Suprapubic skin (tissue), 4 donors: ENCODE measurements around the gene IVL. TPM values are rescaled to one million over a fixed set of nuclear protein-coding genes. Genes with fewer than 3 reads are reported as not detected.

Experiments used
- DNase-seq, 2 donors: peaks; one replicate each; pipeline ENCODE4 v3.0.0-alpha.2; 2019; ENCODE audit warnings: low spot score in 2 of 2
- H3K27ac ChIP-seq: fragments of 200-600 bp; sonication (generic); one replicate; pipeline ENCODE4 v1.5.1; 2019
- H3K27me3 ChIP-seq: fragments of 200-600 bp; sonication (generic); one replicate; pipeline ENCODE4 v1.5.1; 2019
- H3K36me3 ChIP-seq: fragments of 200-600 bp; sonication (generic); one replicate; pipeline ENCODE4 v1.5.1; 2019
- H3K4me1 ChIP-seq: fragments of 200-600 bp; sonication (generic); one replicate; pipeline ENCODE4 v1.5.1; 2019
- H3K4me3 ChIP-seq: fragments of 200-600 bp; sonication (generic); one replicate; pipeline ENCODE4 v1.5.1; 2019; ENCODE audit warnings: mild to moderate bottlenecking
- H3K9me3 ChIP-seq: fragments of 200-600 bp; sonication (generic); one replicate; pipeline ENCODE4 v1.5.1; 2019
- EP300 ChIP-seq: sonication (generic); formaldehyde crosslinking; IDR thresholded peaks from one replicate; pipeline ENCODE4 v1.6.1; 2017; ENCODE audit warnings: antibody characterized with exemption
- POLR2A ChIP-seq, 2 donors: fragments of 450-650 bp; IDR thresholded peaks; one replicate each; pipeline ENCODE4 v1.6.1; 2017; ENCODE audit warnings: antibody characterized with exemption in 2 of 2, mild to moderate bottlenecking in 2 of 2, moderate library complexity in 2 of 2
- POLR2AphosphoS5 ChIP-seq, 3 donors: sonication (generic); formaldehyde crosslinking; IDR thresholded peaks; one replicate each; pipeline ENCODE4 v1.6.1; 2017; ENCODE audit warnings: antibody characterized with exemption in 3 of 3
- WGBS: methylation state at CpG from one replicate; pipeline ENCODE4 v1.1.5; 2018; 5-methylcytosine and 5-hydroxymethylcytosine counted together
- total RNA-seq, 4 donors: library from RNA; depleted of rRNA; stranded (reverse); fragments of >200 nt; gene quantifications; one replicate each; pipeline ENCODE4 v1.1.0, GENCODE V29; 2016
- TF ChIP-seq, protein P1 (sequence below), 2 donors: fragments of 200-600 bp in 1 of 2; fragments of 450-650 bp in 1 of 2; sonication (generic) in 1 of 2; IDR thresholded peaks; one replicate each; pipeline ENCODE4 v1.5.1; 2016 to 2019; ENCODE audit warnings: antibody characterized with exemption in 2 of 2, mild to moderate bottlenecking in 1 of 2, moderate library complexity in 1 of 2

IVL gene
- total RNA-seq, 4 donors from 2014 or later, result 50.2 to 213 (median 138) TPM

DNA sequence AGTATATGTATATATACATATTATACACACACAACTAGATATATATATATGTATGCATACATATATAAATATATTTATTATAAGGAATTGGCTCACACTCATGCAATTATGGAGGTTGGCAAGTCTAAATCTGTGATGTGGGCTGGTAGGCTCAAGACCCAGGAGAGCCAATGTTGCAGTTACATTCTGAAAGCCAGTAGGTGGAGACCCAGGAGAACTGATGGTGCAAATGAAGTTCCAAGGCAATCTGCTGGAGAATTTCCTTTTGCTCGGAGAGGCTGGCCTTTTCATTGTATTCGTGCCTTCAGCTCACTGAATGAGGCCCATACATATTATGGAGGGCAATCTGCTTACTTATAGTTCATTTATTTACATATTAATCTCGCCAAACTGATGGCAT is 9.4 kb downstream of the IVL start:
- H3K27me3 ChIP-seq, result no peaks in the 10 kb centered on the region
- no peaks in the 10 kb centered on the region for H3K9me3 ChIP-seq
- no peak for DNase-seq
- H3K27ac ChIP-seq, result no peak overlapping the region
- H3K36me3 ChIP-seq, result no peaks in the 10 kb centered on the region
- H3K4me1 ChIP-seq, result no peaks in the 10 kb centered on the region
- 25% methylated on average over 3 of the region's 3 CpGs for WGBS
- TF ChIP-seq EP300 (no peak), POLR2AphosphoS5 (IDR thresholded peaks at IDR 0.05) (no peak)
- H3K4me3 ChIP-seq, result no peak overlapping the region

DNA sequence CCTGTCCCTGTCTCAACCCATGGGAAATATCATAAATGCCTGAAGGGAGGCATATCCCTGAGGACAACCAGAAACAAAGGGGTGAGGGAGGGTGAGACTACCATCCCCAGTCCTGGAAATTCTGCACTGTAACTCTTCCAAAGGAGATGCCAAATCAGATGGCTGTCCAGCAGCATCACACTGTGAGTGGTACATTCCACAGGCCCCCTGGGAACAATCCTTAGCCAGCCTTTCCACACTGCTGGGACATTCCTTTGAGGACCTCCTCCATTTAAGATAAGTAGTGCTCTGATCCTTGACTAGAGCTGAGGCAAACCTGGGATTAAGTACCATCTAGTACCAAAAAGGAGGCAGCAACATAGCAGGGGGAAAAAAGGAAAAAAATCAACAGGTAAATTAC is 10.7 kb downstream of the IVL start:
- DNase-seq, result no peak
- H3K36me3 ChIP-seq, result no peaks in the 10 kb centered on the region
- no peak overlapping the region for H3K4me3 ChIP-seq
- TF ChIP-seq EP300 (no peak), POLR2AphosphoS5 (IDR thresholded peaks at IDR 0.05) (no peak), POLR2A (IDR thresholded peaks at IDR 0.05) (no peak)
- TF ChIP-seq, protein P1, sequence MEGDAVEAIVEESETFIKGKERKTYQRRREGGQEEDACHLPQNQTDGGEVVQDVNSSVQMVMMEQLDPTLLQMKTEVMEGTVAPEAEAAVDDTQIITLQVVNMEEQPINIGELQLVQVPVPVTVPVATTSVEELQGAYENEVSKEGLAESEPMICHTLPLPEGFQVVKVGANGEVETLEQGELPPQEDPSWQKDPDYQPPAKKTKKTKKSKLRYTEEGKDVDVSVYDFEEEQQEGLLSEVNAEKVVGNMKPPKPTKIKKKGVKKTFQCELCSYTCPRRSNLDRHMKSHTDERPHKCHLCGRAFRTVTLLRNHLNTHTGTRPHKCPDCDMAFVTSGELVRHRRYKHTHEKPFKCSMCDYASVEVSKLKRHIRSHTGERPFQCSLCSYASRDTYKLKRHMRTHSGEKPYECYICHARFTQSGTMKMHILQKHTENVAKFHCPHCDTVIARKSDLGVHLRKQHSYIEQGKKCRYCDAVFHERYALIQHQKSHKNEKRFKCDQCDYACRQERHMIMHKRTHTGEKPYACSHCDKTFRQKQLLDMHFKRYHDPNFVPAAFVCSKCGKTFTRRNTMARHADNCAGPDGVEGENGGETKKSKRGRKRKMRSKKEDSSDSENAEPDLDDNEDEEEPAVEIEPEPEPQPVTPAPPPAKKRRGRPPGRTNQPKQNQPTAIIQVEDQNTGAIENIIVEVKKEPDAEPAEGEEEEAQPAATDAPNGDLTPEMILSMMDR (IDR thresholded peaks at IDR 0.05), result no peak
- H3K4me1 ChIP-seq, result no peaks in the 10 kb centered on the region
- no peak overlapping the region for H3K27ac ChIP-seq
- no peaks in the 10 kb centered on the region for H3K9me3 ChIP-seq
- H3K27me3 ChIP-seq, result no peaks in the 10 kb centered on the region

DNA sequence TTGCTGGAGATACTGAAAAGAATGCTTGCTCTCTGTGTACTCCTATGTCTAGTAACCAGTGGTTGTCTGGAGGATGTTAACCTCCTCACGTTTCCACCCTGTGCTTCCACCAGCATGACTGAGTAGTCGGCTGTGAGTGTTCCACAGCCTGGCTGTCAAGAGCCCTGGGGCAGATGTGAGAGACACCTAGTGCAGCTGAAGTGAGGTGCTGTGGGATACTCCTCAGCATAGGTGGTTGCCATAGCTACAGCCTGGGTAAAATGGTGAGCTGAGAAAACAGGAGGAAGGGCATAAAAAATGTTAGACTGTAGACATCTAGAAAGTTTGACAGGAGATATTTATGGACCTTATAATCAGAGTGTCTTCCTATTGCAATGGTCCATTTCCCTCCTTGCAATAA is 15.8 kb downstream of the IVL start:
- no peak for DNase-seq
- H3K36me3 ChIP-seq, result no peaks in the 10 kb centered on the region
- TF ChIP-seq POLR2AphosphoS5 (IDR thresholded peaks at IDR 0.05) (no peak), POLR2A (IDR thresholded peaks at IDR 0.05) (no peak), EP300 (no peak)
- TF ChIP-seq, protein P1 (IDR thresholded peaks at IDR 0.05), result no peak
- no peaks in the 10 kb centered on the region for H3K27me3 ChIP-seq
- no peaks in the 10 kb centered on the region for H3K4me1 ChIP-seq
- no peak overlapping the region for H3K27ac ChIP-seq
- no peak overlapping the region for H3K4me3 ChIP-seq
- 29% methylated on average over 2 of the region's 2 CpGs for WGBS
- H3K9me3 ChIP-seq, result no peaks in the 10 kb centered on the region

DNA sequence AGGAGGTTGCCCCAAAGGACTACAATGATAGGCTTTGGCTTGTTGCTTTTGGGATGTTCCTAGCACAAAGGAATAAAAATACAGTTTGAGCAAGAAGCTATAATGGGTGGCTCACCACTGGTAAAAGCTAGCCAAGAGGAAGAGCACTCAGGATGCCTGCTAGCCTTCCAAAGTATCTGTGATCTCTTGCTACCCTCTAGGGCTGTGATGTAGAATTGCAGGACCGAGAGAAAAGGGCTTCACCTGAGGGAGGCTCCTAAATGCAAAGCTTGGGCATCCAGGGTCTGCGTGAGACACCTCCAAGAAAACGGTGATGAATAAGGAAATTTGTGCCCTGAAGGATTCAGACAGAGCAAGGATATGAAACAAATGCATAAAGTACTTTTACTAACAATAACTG is 17.7 kb downstream of the IVL start:
- H3K4me3 ChIP-seq, result no peak overlapping the region
- no peak for TF ChIP-seq POLR2A (IDR thresholded peaks at IDR 0.05)
- TF ChIP-seq POLR2AphosphoS5 (IDR thresholded peaks at IDR 0.05), result no peak
- no peak for TF ChIP-seq EP300
- TF ChIP-seq, protein P1 (IDR thresholded peaks at IDR 0.05), result peak in 1 of 2 donors; percentile 38
- no peaks in the 10 kb centered on the region for H3K27me3 ChIP-seq
- no peaks in the 10 kb centered on the region for H3K36me3 ChIP-seq
- no peaks in the 10 kb centered on the region for H3K4me1 ChIP-seq
- H3K27ac ChIP-seq, result no peak overlapping the region
- no peaks in the 10 kb centered on the region for H3K9me3 ChIP-seq
- DNase-seq, result no peak
- WGBS, result 56% methylated on average over 3 of the region's 3 CpGs

DNA sequence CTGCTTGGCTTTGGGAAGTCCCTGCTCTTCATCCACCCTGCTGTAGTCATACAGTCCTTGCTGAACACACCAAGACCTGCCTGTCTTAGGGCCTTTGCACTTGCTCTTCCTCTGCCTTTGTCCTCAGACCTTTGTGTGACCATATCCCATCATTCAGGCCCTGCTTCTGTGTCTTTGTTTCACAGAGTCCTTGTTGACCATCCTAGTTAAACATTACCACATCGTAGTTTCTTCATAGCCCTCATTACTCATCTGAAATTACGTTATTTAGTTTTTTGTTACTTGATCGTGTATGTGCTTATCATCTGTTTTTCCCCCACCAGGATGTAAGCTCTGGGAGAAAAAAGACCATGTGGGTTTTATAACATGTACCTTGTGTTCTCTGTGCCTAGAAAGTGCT is 20.3 kb downstream of the IVL start:
- H3K36me3 ChIP-seq, result no peaks in the 10 kb centered on the region
- no peak overlapping the region for H3K27ac ChIP-seq
- TF ChIP-seq, protein P1 (IDR thresholded peaks at IDR 0.05), result no peak
- TF ChIP-seq EP300 (no peak), POLR2A (IDR thresholded peaks at IDR 0.05) (no peak), POLR2AphosphoS5 (IDR thresholded peaks at IDR 0.05) (no peak)
- H3K4me1 ChIP-seq, result no peaks in the 10 kb centered on the region
- 90% methylated on average over 3 of the region's 3 CpGs for WGBS
- H3K27me3 ChIP-seq, result no peaks in the 10 kb centered on the region
- no peak for DNase-seq
- H3K9me3 ChIP-seq, result no peaks in the 10 kb centered on the region
- H3K4me3 ChIP-seq, result no peak overlapping the region

DNA sequence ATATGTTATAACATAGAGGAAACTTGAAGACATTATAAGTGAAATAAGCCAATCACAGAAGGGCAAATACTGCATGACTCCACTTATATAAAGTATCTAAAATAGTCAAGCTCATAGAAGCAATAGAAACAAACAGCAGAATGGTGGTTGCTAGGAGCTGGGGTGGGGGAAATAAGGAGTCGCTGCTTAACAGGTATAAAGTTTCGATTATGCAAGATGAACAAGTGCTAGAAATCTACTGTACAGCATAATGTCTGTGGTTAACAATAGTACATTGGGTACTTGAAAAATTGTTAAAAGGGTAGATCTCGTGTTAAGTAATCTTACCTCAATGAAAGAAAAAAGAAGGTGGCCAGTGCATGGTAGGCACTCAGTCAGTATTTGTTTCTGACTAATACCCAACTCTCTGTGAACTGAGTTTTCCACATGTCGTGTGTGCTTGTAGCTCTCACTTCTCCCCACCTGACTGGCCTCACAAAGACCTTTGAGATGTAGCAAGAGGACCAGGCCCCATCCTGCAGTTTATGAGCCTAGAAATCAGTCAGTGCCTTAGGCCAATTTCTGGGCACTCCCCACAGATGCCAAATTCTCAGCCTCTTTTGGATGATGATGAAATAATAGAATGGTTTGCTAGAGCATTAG is 23.9 kb downstream of the IVL start:
- Histone ChIP-seq H3K36me3 (no peaks in the 10 kb centered on the region), H3K27me3 (no peaks in the 10 kb centered on the region), H3K9me3 (no peaks in the 10 kb centered on the region), H3K27ac (no peak overlapping the region), H3K4me3 (no peak overlapping the region), H3K4me1 (no peaks in the 10 kb centered on the region)
- no peak for TF ChIP-seq POLR2A (IDR thresholded peaks at IDR 0.05)
- no peak for TF ChIP-seq EP300
- TF ChIP-seq, protein P1 (IDR thresholded peaks at IDR 0.05), result no peak
- no peak for TF ChIP-seq POLR2AphosphoS5 (IDR thresholded peaks at IDR 0.05)
- no peak for DNase-seq
- 66% methylated on average over 4 of the region's 4 CpGs for WGBS
